Measurements from ENCODE around the gene PI4K2B.

Gene PI4K2B

DNA sequence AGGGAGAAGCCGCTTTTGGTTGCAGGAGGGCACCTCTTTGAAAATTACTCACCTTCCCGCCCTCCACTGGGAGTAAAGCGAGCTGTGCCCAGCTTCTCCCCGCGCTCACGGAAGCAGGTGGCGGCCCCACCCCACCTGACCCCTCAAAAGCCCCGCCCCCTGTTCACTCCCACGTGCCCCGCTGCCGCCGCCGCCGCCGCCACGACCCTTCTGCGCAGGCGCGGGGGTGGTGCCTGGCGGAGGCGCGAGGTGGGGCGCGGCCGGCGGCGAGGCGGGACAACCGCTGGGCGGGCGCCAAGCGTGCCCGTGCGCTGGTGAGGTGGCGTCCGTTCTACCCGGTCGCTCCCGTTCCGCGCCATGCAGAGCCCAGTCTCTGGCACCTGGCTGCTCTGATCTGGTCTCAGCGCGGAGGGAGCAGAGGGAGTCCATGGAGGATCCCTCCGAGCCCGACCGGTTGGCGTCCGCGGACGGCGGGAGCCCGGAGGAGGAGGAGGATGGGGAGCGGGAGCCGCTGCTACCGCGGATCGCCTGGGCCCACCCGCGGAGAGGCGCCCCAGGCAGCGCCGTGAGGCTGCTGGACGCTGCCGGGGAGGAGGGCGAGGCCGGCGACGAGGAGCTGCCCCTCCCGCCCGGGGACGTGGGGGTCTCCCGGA is at the start of gene PI4K2B:
PI4K2B (plus strand) TSS at position 297 of the 653 bp plus-strand sequence; CDS start at position 428, 131 bp downstream.
- TF ChIP-seq, protein P1, sequence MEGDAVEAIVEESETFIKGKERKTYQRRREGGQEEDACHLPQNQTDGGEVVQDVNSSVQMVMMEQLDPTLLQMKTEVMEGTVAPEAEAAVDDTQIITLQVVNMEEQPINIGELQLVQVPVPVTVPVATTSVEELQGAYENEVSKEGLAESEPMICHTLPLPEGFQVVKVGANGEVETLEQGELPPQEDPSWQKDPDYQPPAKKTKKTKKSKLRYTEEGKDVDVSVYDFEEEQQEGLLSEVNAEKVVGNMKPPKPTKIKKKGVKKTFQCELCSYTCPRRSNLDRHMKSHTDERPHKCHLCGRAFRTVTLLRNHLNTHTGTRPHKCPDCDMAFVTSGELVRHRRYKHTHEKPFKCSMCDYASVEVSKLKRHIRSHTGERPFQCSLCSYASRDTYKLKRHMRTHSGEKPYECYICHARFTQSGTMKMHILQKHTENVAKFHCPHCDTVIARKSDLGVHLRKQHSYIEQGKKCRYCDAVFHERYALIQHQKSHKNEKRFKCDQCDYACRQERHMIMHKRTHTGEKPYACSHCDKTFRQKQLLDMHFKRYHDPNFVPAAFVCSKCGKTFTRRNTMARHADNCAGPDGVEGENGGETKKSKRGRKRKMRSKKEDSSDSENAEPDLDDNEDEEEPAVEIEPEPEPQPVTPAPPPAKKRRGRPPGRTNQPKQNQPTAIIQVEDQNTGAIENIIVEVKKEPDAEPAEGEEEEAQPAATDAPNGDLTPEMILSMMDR (IDR thresholded peaks at IDR 0.05; ENCODE audit: borderline replicate concordance, control extremely low read depth, extremely low read depth, insufficient read depth, missing control alignments) = no peak
- DNase-seq (ENCODE audit: low spot score) = peak; percentile 93
- in situ Hi-C loops (cut with MboI; ENCODE audit: low sequenced_read_pairs, unreplicated experiment) = no loop called here

DNA sequence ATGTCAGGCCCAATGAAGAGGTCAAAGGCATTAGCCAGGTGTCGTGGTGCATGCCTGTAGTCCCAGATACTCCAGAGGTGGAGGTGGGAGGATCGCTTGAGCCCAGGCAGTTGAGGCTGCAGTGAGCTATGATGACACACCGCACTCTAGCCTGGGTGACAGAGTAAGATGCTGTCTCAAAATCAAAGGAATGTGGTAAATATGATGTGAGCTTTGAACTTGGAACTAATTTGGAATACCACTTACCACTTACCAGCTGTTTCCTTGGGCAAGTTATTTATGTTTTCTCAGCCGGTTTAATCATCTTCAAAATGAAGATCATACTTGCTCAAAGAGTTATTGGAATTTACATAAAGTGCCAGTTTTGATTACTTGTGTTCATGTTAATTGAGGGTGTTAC is 49.8 kb upstream of the PI4K2B start:
- DNase-seq (ENCODE audit: low spot score) = no peak
- TF ChIP-seq, protein P1 (IDR thresholded peaks at IDR 0.05; ENCODE audit: borderline replicate concordance, control extremely low read depth, extremely low read depth, insufficient read depth, missing control alignments) = no peak
- in situ Hi-C loops (cut with MboI; ENCODE audit: low sequenced_read_pairs, unreplicated experiment) = loop anchor here (10.0 kb wide), 1 partner anchor 181 kb away; no protein-coding TSS in a partner anchor

DNA sequence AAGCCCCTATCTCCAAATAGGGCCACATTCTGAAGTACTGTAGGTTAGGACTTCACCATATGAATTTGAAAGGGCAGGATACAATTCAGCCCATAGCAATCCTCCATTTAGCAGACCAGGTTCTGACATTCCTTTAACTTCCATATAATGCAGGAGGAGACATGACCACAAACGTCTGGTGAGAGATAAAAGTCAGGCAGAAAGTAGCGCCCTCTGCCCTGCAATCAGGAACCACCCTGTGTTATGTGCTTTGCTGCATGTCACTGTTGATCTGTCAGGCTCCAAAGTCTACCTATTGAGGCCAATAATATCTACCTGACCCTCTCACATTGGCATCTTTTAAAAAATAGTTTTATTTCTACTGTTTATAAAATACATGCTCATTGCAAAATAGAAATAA is 43.4 kb upstream of the PI4K2B start:
- DNase-seq (ENCODE audit: low spot score) = no peak
- TF ChIP-seq, protein P1 (IDR thresholded peaks at IDR 0.05; ENCODE audit: borderline replicate concordance, control extremely low read depth, extremely low read depth, insufficient read depth, missing control alignments) = no peak
- in situ Hi-C loops (cut with MboI; ENCODE audit: low sequenced_read_pairs, unreplicated experiment) = no loop called here

DNA sequence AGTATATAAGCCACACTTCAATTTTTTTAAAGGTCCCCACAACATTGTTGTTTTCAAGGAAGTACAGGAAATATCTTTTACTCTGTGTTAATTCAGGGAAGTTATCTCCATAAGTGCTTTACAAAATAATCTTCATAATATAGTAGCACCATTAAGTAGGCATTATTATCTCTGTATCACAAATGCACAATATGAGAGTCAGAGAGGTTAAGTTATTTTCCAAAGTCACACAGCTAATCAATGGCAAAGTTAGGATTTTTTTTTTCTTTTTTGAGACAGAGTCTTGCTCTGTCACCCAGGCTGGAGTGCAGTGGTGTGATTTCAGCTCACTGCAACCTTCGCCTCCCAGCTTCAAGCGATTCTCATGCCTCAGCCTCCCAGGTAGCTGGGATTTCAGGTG is 35.1 kb upstream of the PI4K2B start:
- in situ Hi-C loops (cut with MboI; ENCODE audit: low sequenced_read_pairs, unreplicated experiment) = no loop called here
- TF ChIP-seq, protein P1 (IDR thresholded peaks at IDR 0.05; ENCODE audit: borderline replicate concordance, control extremely low read depth, extremely low read depth, insufficient read depth, missing control alignments) = no peak
- no peak for DNase-seq (ENCODE audit: low spot score)

DNA sequence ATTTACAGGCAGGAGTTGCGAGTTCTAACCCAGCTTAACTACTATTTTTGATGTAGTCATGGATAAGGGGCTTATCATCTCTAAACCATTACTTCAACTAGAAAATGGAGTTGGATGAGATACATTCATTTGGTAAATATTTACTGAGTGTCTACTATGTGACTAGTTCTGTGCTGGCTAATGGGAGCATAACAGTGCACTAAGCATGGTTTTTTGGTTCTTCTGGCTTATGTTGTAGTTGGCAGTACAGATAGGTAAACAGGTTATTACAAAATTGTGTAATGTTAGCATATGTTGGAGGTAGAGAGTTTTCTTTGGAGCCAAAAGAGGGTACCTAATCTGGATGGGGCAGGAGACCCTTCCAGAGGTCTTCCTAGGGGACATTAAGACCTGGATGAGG is 25.8 kb upstream of the PI4K2B start:
- TF ChIP-seq, protein P1 (IDR thresholded peaks at IDR 0.05; ENCODE audit: borderline replicate concordance, control extremely low read depth, extremely low read depth, insufficient read depth, missing control alignments) = no peak
- in situ Hi-C loops (cut with MboI; ENCODE audit: low sequenced_read_pairs, unreplicated experiment) = no loop called here
- DNase-seq (ENCODE audit: low spot score) = no peak

DNA sequence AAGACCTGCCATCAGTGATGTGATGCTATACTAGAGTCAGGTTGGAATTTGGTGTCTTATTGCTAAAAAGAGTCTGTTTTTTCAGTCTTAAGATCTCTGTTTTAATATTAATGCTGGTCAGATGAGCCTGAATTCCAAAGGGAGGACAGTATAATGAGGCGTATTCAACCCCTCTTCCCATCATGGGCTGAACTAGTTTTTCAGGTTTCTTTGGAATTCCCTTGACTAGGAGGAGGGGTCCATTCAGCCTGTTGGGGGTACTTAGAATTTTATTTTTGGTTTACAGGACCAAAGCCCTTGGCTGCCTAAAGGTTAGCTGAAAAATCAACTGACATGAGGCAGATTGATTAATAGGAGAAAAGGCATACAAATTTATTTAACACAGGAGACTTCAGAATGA is 24.1 kb upstream of the PI4K2B start:
- TF ChIP-seq, protein P1 (IDR thresholded peaks at IDR 0.05; ENCODE audit: borderline replicate concordance, control extremely low read depth, extremely low read depth, insufficient read depth, missing control alignments) = no peak
- in situ Hi-C loops (cut with MboI; ENCODE audit: low sequenced_read_pairs, unreplicated experiment) = no loop called here
- DNase-seq (ENCODE audit: low spot score) = no peak
